MV-4-11 (cell line): ENCODE data around the gene PRIMA1.

ENCODE experiments used
- DNase-seq: peaks from one replicate; lab custom pipeline; 2025; lab: John Stamatoyannopoulos, UW

PRIMA1 gene

GRCh38 chr14:93788293-93788542 is at the start of gene PRIMA1:
TSS of gene PRIMA1 (minus strand) at chr14:93788485. CDS start at chr14:93787718, 767 bp downstream.
- no peak for DNase-seq

- no peak for DNase-seq
Observed at GRCh38 chr14:93834699-93835371, 46.5 kb upstream of the PRIMA1 start.

GRCh38 chr14:93832665-93833064 is 44.4 kb upstream of the PRIMA1 start:
- no peak for DNase-seq

GRCh38 chr14:93832081-93832480 is 43.8 kb upstream of the PRIMA1 start:
- DNase-seq, result no peak

GRCh38 chr14:93830753-93831461 is 42.6 kb upstream of the PRIMA1 start:
- no peak for DNase-seq

- DNase-seq, result no peak
Observed at GRCh38 chr14:93829839-93830481, 41.7 kb upstream of the PRIMA1 start.

GRCh38 chr14:93825235-93825553 is 36.9 kb upstream of the PRIMA1 start:
- no peak for DNase-seq

GRCh38 chr14:93824518-93825234 is 36.4 kb upstream of the PRIMA1 start:
- no peak for DNase-seq

GRCh38 chr14:93824076-93824475 is 35.8 kb upstream of the PRIMA1 start:
- DNase-seq, result no peak

- no peak for DNase-seq
Observed at GRCh38 chr14:93821051-93821450, 32.8 kb upstream of the PRIMA1 start.

GRCh38 chr14:93818857-93819256 is 30.6 kb upstream of the PRIMA1 start:
- no peak for DNase-seq

- no peak for DNase-seq
Observed at GRCh38 chr14:93811676-93812075, 23.4 kb upstream of the PRIMA1 start.

- no peak for DNase-seq
Observed at GRCh38 chr14:93811020-93811419, 22.7 kb upstream of the PRIMA1 start.

GRCh38 chr14:93809491-93810420 is 21.5 kb upstream of the PRIMA1 start:
- peak; percentile 79 for DNase-seq

- DNase-seq, result no peak
Observed at GRCh38 chr14:93804654-93805053, 16.4 kb upstream of the PRIMA1 start.

GRCh38 chr14:93803408-93804318 is 15.4 kb upstream of the PRIMA1 start:
- DNase-seq, result no peak

GRCh38 chr14:93799989-93800921 is 12.0 kb upstream of the PRIMA1 start:
- no peak for DNase-seq

- no peak for DNase-seq
Observed at GRCh38 chr14:93799617-93799988, 11.3 kb upstream of the PRIMA1 start.

- no peak for DNase-seq
Observed at GRCh38 chr14:93797536-93797935, 9.3 kb upstream of the PRIMA1 start.

GRCh38 chr14:93797071-93797470 is 8.8 kb upstream of the PRIMA1 start:
- DNase-seq, result no peak
